ENCODE measurements around the gene NXPH2.
"Not testable (repeated sequence)": the region's sequence is repeated elsewhere in the genome, so short reads cannot be mapped to it uniquely, and the experiment has no call there.

The NXPH2 gene

GRCh38 chr2:138752197-138752956 lies 27.8 kb downstream of the NXPH2 start:
- DNase-seq (ENCODE audit: low read depth), result no peak

GRCh38 chr2:138744713-138745112 lies 35.5 kb downstream of the NXPH2 start:
- DNase-seq (ENCODE audit: low read depth), result no peak

- DNase-seq (ENCODE audit: low read depth), result no peak
Observed at GRCh38 chr2:138742441-138743057, 37.6 kb downstream of the NXPH2 start.

- no peak for DNase-seq (ENCODE audit: low read depth)
Observed at GRCh38 chr2:138741851-138742250, 38.3 kb downstream of the NXPH2 start.

GRCh38 chr2:138737009-138737554 lies 43.1 kb downstream of the NXPH2 start:
- not testable (repeated sequence) for DNase-seq (ENCODE audit: low read depth)

- no peak for DNase-seq (ENCODE audit: low read depth)
Observed at GRCh38 chr2:138732651-138733050, 47.5 kb downstream of the NXPH2 start.

- DNase-seq (ENCODE audit: low read depth), result no peak
Observed at GRCh38 chr2:138730497-138731030, 49.6 kb downstream of the NXPH2 start.

GRCh38 chr2:138727956-138728355 lies 52.2 kb downstream of the NXPH2 start:
- DNase-seq (ENCODE audit: low read depth), result no peak

GRCh38 chr2:138726681-138727080 lies 53.5 kb downstream of the NXPH2 start:
- no peak for DNase-seq (ENCODE audit: low read depth)

- no peak for DNase-seq (ENCODE audit: low read depth)
Observed at GRCh38 chr2:138724729-138725459, 55.3 kb downstream of the NXPH2 start.

GRCh38 chr2:138724327-138724726 lies 55.9 kb downstream of the NXPH2 start:
- DNase-seq (ENCODE audit: low read depth), result no peak

GRCh38 chr2:138723196-138723987 lies 56.8 kb downstream of the NXPH2 start:
- no peak for DNase-seq (ENCODE audit: low read depth)

GRCh38 chr2:138722316-138722715 lies 57.9 kb downstream of the NXPH2 start:
- no peak for DNase-seq (ENCODE audit: low read depth)

- DNase-seq (ENCODE audit: low read depth), result no peak
Observed at GRCh38 chr2:138720035-138720838, 60.0 kb downstream of the NXPH2 start.

GRCh38 chr2:138718405-138718804 lies 61.8 kb downstream of the NXPH2 start:
- DNase-seq (ENCODE audit: low read depth), result no peak

GRCh38 chr2:138716183-138716582 lies 64.0 kb downstream of the NXPH2 start:
- DNase-seq (ENCODE audit: low read depth), result no peak

GRCh38 chr2:138713504-138713903 lies 66.7 kb downstream of the NXPH2 start:
- DNase-seq (ENCODE audit: low read depth), result no peak

GRCh38 chr2:138713069-138713496 lies 67.1 kb downstream of the NXPH2 start:
- DNase-seq (ENCODE audit: low read depth), result no peak

- no peak for DNase-seq (ENCODE audit: low read depth)
Observed at GRCh38 chr2:138712212-138712979, 67.8 kb downstream of the NXPH2 start.

- no peak for DNase-seq (ENCODE audit: low read depth)
Observed at GRCh38 chr2:138711812-138712211, 68.4 kb downstream of the NXPH2 start.
